ENCODE data around the gene SH3BP4.

SH3BP4 gene

DNA sequence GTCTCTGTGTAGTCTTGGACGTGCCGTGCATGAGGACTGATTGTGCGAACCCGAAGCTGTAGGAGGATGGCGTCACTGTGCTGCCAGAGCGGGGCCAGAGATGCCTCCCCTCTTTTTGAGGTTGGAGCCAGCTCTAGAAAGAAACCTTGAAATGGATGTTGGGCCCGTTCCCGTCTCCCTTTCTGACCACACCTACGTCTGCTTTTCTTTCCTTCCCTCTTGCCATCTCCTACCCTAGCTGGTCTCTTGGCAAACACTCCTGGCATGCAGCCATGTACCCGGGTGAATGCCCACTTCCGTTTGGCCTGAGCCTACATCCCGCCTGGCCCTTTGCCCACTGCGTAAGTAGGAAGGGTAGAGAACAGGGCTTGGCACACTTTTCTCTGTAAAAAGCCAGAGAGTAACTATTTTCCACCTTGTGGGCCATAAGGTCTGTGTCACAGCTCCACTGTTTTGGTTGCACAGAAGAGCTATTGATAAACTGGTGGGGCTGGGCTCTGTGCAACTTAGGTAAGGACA lies 37.4 kb downstream of the SH3BP4 start:
- no peaks in the 10 kb centered on the region for H3K79me2 ChIP-seq (ENCODE audit: insufficient read depth, low read length)
- H3K9me3 ChIP-seq (ENCODE audit: insufficient read depth, low read length) = no peaks in the 10 kb centered on the region
- no peak overlapping the region for H2AFZ ChIP-seq (ENCODE audit: low read depth, low read length, severe bottlenecking)
- no peak overlapping the region for H3K27ac ChIP-seq (ENCODE audit: low read depth, low read length)
- no peak overlapping the region for H3K4me2 ChIP-seq (ENCODE audit: low read depth, low read length, poor library complexity, severe bottlenecking)
- H3K36me3 ChIP-seq (ENCODE audit: low read length) = no peaks in the 10 kb centered on the region
- H3K27me3 ChIP-seq (ENCODE audit: low read length) = no peaks in the 10 kb centered on the region
- TF ChIP-seq, protein P1, sequence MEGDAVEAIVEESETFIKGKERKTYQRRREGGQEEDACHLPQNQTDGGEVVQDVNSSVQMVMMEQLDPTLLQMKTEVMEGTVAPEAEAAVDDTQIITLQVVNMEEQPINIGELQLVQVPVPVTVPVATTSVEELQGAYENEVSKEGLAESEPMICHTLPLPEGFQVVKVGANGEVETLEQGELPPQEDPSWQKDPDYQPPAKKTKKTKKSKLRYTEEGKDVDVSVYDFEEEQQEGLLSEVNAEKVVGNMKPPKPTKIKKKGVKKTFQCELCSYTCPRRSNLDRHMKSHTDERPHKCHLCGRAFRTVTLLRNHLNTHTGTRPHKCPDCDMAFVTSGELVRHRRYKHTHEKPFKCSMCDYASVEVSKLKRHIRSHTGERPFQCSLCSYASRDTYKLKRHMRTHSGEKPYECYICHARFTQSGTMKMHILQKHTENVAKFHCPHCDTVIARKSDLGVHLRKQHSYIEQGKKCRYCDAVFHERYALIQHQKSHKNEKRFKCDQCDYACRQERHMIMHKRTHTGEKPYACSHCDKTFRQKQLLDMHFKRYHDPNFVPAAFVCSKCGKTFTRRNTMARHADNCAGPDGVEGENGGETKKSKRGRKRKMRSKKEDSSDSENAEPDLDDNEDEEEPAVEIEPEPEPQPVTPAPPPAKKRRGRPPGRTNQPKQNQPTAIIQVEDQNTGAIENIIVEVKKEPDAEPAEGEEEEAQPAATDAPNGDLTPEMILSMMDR (IDR thresholded peaks at IDR 0.05; ENCODE audit: insufficient read depth, low read length, poor library complexity, severe bottlenecking) = no peak
- no peak for TF ChIP-seq EZH2phosphoT487 (conservative IDR thresholded peaks at IDR 0.05; ENCODE audit: low read length)
- no peak overlapping the region for H3K9ac ChIP-seq (ENCODE audit: low read length)
- no peaks in the 10 kb centered on the region for H3F3A ChIP-seq (ENCODE audit: insufficient read depth)
- no peak overlapping the region for H3K4me3 ChIP-seq (ENCODE audit: insufficient read depth, low read length, poor library complexity, severe bottlenecking)
- no peaks in the 10 kb centered on the region for H4K20me1 ChIP-seq (ENCODE audit: low read depth, low read length)
- no peaks in the 10 kb centered on the region for H3K9me2 ChIP-seq (replicated peaks; ENCODE audit: insufficient read depth, low read length)

DNA sequence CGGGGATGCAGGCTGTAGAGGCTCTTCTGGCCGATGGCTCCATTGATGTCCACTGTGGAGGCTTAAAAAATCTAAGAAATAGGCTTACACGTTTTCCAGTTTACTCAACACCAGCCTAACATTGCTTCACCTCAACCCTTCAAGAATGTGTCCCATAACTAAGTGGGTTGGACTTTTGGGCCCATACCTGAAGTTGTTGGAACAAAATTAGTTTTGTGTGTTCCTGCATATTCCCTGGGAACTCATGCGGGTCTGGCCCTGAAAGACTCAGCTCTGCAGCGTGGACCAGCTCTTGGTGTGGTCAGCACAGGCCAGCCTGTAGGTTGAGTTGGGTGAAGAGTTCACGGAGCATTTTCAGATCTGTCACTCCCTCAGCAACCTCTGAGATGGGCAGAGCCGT lies 38.5 kb downstream of the SH3BP4 start:
- TF ChIP-seq, protein P1 (IDR thresholded peaks at IDR 0.05; ENCODE audit: insufficient read depth, low read length, poor library complexity, severe bottlenecking) = no peak
- no peak for TF ChIP-seq EZH2phosphoT487 (conservative IDR thresholded peaks at IDR 0.05; ENCODE audit: low read length)
- no peak overlapping the region for H3K4me3 ChIP-seq (ENCODE audit: insufficient read depth, low read length, poor library complexity, severe bottlenecking)
- H3K9ac ChIP-seq (ENCODE audit: low read length) = no peak overlapping the region
- no peak overlapping the region for H3K4me2 ChIP-seq (ENCODE audit: low read depth, low read length, poor library complexity, severe bottlenecking)
- H3F3A ChIP-seq (ENCODE audit: insufficient read depth) = no peaks in the 10 kb centered on the region
- no peaks in the 10 kb centered on the region for H3K9me2 ChIP-seq (replicated peaks; ENCODE audit: insufficient read depth, low read length)
- no peak overlapping the region for H2AFZ ChIP-seq (ENCODE audit: low read depth, low read length, severe bottlenecking)
- no peaks in the 10 kb centered on the region for H4K20me1 ChIP-seq (ENCODE audit: low read depth, low read length)
- H3K36me3 ChIP-seq (ENCODE audit: low read length) = no peaks in the 10 kb centered on the region
- H3K27me3 ChIP-seq (ENCODE audit: low read length) = no peaks in the 10 kb centered on the region
- H3K79me2 ChIP-seq (ENCODE audit: insufficient read depth, low read length) = no peaks in the 10 kb centered on the region
- H3K9me3 ChIP-seq (ENCODE audit: insufficient read depth, low read length) = no peaks in the 10 kb centered on the region
- no peak overlapping the region for H3K27ac ChIP-seq (ENCODE audit: low read depth, low read length)

DNA sequence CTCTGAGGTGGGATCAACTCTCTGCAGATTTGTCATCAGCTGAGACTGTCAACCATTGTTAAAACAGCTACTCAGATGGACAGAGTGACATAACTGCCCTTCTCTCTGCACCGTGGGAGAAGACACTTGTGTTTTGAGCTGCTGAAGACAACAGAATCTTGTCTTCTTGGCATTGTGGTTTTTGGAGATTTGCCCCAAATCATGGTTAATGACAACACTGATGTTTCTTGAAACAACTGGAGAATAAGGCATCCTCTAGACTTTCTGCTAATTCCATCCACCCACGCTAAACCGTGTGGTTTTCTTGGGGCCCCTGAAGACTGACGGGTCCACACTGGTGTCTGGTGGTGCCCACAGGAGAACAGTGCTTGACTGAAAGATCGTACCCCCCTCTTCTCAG lies 39.5 kb downstream of the SH3BP4 start:
- H3K4me3 ChIP-seq (ENCODE audit: insufficient read depth, low read length, poor library complexity, severe bottlenecking) = no peak overlapping the region
- no peaks in the 10 kb centered on the region for H3K36me3 ChIP-seq (ENCODE audit: low read length)
- H3K9ac ChIP-seq (ENCODE audit: low read length) = no peak overlapping the region
- no peak overlapping the region for H3K4me2 ChIP-seq (ENCODE audit: low read depth, low read length, poor library complexity, severe bottlenecking)
- no peaks in the 10 kb centered on the region for H3K9me3 ChIP-seq (ENCODE audit: insufficient read depth, low read length)
- H3K79me2 ChIP-seq (ENCODE audit: insufficient read depth, low read length) = no peaks in the 10 kb centered on the region
- TF ChIP-seq, protein P1 (IDR thresholded peaks at IDR 0.05; ENCODE audit: insufficient read depth, low read length, poor library complexity, severe bottlenecking) = no peak
- no peak for TF ChIP-seq EZH2phosphoT487 (conservative IDR thresholded peaks at IDR 0.05; ENCODE audit: low read length)
- no peaks in the 10 kb centered on the region for H3F3A ChIP-seq (ENCODE audit: insufficient read depth)
- no peak overlapping the region for H3K27ac ChIP-seq (ENCODE audit: low read depth, low read length)
- H3K27me3 ChIP-seq (ENCODE audit: low read length) = no peaks in the 10 kb centered on the region
- no peaks in the 10 kb centered on the region for H3K9me2 ChIP-seq (replicated peaks; ENCODE audit: insufficient read depth, low read length)
- no peaks in the 10 kb centered on the region for H4K20me1 ChIP-seq (ENCODE audit: low read depth, low read length)
- no peak overlapping the region for H2AFZ ChIP-seq (ENCODE audit: low read depth, low read length, severe bottlenecking)

Data from SU-DHL-6 (cell line).